ENCODE results near the gene PTPRH.
A peak's percentile ranks its signal among the peaks of the same experiment; 100 is the strongest.

Gene PTPRH

DNA sequence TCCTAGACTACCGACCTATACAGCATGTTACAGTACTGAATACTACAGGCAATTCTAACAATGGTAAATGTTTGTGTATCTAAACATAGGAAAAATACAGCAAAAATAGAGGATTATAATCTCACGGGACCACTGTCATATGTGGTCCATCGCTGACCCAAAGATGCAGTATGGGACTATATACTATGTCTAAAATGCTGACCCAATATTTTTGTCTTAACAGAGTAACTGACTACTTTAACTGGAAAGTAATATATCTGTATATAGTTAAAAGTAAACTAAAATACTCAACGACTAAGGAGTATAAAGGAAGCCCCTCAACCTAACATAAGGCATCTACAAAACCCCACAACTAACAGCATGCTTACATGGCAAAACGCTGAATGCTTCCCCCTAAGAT is 23.7 kb upstream of the PTPRH start:
- TF ChIP-seq GATA3 (IDR thresholded peaks at IDR 0.05; ENCODE audit: low read depth, low read length) (no peak), GATA2 (IDR thresholded peaks at IDR 0.05; ENCODE audit: low read depth, low read length) (no peak)

DNA sequence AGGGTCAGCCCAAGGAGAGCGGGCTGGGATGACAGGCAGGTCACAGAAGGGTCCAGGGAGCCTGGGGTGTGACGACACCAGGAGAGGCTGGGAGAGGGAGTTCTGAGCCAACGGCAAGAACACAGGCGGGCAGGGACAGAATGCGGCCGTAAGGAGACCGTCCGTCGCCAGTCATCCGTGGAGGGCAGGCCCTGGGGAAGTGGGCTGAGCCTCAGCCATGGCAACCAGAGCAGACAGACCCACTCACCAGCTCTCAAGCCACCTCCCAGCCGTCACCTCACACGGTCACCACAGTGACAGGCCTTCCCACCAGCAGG is 22.9 kb upstream of the PTPRH start:
- TF ChIP-seq GATA3 (IDR thresholded peaks at IDR 0.05; ENCODE audit: low read depth, low read length) (no peak), GATA2 (IDR thresholded peaks at IDR 0.05; ENCODE audit: low read depth, low read length) (no peak)

GRCh38 chr19:55231391-55232285 is 22.3 kb upstream of the PTPRH start:
- no peak for TF ChIP-seq GATA3 (IDR thresholded peaks at IDR 0.05; ENCODE audit: low read depth, low read length)
- no peak for TF ChIP-seq GATA2 (IDR thresholded peaks at IDR 0.05; ENCODE audit: low read depth, low read length)

DNA sequence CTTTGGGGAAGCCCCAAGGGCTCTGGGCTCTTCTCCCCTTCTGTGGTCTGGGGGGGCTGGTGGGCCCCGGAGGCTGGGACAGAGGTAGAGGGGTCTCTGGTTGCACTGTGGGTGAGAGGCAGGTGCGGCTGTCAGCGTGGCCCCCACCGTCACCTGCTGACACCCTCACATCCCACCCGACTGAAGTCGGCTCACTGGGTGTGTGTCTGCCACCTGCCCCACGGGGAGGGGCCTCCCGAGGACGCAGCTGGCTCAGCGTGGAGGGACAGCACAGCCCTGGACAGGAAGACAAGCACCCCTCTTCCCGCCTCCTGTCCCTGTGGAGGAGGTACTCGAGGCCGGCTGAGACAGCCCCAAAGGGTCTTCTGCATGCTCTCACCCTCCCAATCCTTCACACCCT is 21.5 kb upstream of the PTPRH start:
- TF ChIP-seq GATA2 (IDR thresholded peaks at IDR 0.05; ENCODE audit: low read depth, low read length) = no peak
- no peak for TF ChIP-seq GATA3 (IDR thresholded peaks at IDR 0.05; ENCODE audit: low read depth, low read length)

GRCh38 chr19:55230329-55230728 is 21.0 kb upstream of the PTPRH start:
- TF ChIP-seq GATA3 (IDR thresholded peaks at IDR 0.05; ENCODE audit: low read depth, low read length) = no peak
- no peak for TF ChIP-seq GATA2 (IDR thresholded peaks at IDR 0.05; ENCODE audit: low read depth, low read length)

DNA sequence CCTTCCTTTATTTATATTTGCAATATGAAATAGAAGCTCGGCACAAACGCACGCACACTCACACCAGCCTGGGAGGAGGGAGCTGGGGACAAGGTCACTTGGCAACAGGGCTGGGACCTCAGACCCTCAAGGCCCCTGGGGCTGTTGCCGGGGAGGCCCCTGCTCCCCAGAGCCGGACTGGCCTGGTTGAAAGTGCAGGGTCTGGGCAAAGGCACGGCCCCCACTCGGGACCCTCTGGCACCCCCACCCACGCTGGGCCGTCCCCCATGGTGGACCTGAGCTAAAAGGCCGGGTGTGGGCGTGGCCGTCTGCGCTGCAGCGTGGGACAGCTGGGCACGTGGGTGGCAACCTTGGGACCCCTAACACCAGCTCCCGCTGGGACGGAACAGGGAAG is 20.5 kb upstream of the PTPRH start:
- TF ChIP-seq GATA3 (IDR thresholded peaks at IDR 0.05; ENCODE audit: low read depth, low read length) (no peak), GATA2 (IDR thresholded peaks at IDR 0.05; ENCODE audit: low read depth, low read length) (no peak)

GRCh38 chr19:55229145-55229788 is 20.0 kb upstream of the PTPRH start:
- TF ChIP-seq GATA2 (IDR thresholded peaks at IDR 0.05; ENCODE audit: low read depth, low read length) (no peak), GATA3 (IDR thresholded peaks at IDR 0.05; ENCODE audit: low read depth, low read length) (no peak)

GRCh38 chr19:55228403-55229031 is 19.2 kb upstream of the PTPRH start, which contains the start of gene TMEM86B:
TMEM86B (minus strand) TSS chr19:55228763; CDS start chr19:55228741, 22 bp downstream.
- TF ChIP-seq GATA2 (IDR thresholded peaks at IDR 0.05; ENCODE audit: low read depth, low read length) = no peak
- no peak for TF ChIP-seq GATA3 (IDR thresholded peaks at IDR 0.05; ENCODE audit: low read depth, low read length)

DNA sequence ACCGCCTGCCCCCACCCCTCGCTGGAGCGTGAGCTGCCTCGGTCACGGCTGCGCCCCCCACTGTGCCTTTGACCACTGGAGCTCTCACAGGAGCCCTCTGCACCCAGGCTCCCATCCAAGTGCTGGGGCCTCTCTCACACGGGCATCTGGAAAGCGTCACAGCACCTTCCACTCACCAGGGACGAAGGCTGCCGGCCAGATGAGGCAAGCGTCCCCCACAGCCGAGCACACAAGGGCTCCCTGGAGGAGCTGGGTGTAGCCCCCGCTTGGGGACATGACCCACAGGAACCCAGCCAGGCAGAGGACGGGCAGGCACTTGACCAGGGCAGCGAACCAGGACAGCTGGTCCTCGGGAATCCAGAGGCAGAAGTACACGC is 18.7 kb upstream of the PTPRH start:
- TF ChIP-seq GATA3 (IDR thresholded peaks at IDR 0.05; ENCODE audit: low read depth, low read length) (no peak), GATA2 (IDR thresholded peaks at IDR 0.05; ENCODE audit: low read depth, low read length) (peak; percentile 26; the same call in 1 of the 2 replicates)

- TF ChIP-seq GATA2 (IDR thresholded peaks at IDR 0.05; ENCODE audit: low read depth, low read length) = no peak
- no peak for TF ChIP-seq GATA3 (IDR thresholded peaks at IDR 0.05; ENCODE audit: low read depth, low read length)
Observed at GRCh38 chr19:55227241-55228014, 18.1 kb upstream of the PTPRH start.

GRCh38 chr19:55226788-55227187 is 17.5 kb upstream of the PTPRH start:
- no peak for TF ChIP-seq GATA3 (IDR thresholded peaks at IDR 0.05; ENCODE audit: low read depth, low read length)
- TF ChIP-seq GATA2 (IDR thresholded peaks at IDR 0.05; ENCODE audit: low read depth, low read length) = no peak

GRCh38 chr19:55226273-55226672 is 17.0 kb upstream of the PTPRH start:
- no peak for TF ChIP-seq GATA3 (IDR thresholded peaks at IDR 0.05; ENCODE audit: low read depth, low read length)
- no peak for TF ChIP-seq GATA2 (IDR thresholded peaks at IDR 0.05; ENCODE audit: low read depth, low read length)

GRCh38 chr19:55225415-55225958 is 16.2 kb upstream of the PTPRH start:
- no peak for TF ChIP-seq GATA2 (IDR thresholded peaks at IDR 0.05; ENCODE audit: low read depth, low read length)
- no peak for TF ChIP-seq GATA3 (IDR thresholded peaks at IDR 0.05; ENCODE audit: low read depth, low read length)

Data from SH-SY5Y (cell line).